HG03521 (cell line): ENCODE results near the gene OR56A4.

Experiments used
- ATAC-seq: cut with Tn5 transposase; IDR thresholded peaks from one replicate; pipeline ENCODE4 v1.9.1; 2021; ENCODE audit warnings: mild to moderate bottlenecking, moderate library complexity; ENCODE audit not compliant: unreplicated experiment

OR56A4 gene, protein sequence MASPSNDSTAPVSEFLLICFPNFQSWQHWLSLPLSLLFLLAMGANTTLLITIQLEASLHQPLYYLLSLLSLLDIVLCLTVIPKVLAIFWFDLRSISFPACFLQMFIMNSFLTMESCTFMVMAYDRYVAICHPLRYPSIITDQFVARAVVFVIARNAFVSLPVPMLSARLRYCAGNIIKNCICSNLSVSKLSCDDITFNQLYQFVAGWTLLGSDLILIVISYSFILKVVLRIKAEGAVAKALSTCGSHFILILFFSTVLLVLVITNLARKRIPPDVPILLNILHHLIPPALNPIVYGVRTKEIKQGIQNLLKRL

DNA sequence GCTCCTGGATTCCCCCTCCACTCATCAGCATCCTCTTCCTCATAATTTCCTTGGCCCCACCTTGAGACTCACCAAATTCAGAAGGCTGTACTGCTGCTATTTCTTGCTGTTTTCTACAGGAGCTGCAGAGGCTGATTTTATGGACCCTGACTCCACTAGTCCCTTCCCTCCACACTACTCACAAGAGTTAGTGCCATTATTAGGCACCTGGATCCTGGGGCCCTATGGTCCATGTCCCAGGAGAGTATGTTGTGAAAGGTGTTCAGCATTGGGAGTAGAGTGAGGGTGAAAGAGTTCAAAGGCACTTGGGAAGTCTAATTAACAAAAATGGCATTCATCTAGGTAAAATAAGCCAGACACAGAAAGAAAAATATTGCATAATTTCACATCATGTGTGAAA is at the start of gene OR56A4:
TSS of gene OR56A4 (minus strand) at position 101 of the 400 bp plus-strand sequence. CDS start 3,954 bp downstream, outside the sequence.
- no peak for ATAC-seq

DNA sequence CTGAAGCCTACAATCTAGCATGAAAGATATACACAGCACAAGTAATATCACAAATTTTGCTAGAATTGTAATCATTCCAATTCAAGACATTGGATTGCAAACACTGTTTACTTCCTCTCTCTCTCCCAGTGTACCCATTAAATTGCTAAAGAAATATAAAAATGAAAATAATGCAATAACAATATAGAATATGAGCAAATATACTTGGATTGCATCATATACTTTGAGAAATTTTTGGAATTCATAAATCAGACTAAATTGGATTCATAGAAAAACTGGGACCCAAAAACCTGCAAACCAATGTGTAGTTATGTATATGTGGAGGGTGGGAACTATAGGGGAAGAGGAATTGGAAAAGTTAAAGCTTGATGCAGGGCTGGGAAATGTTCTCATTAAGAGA is 48.8 kb upstream of the OR56A4 start:
- no peak for ATAC-seq

DNA sequence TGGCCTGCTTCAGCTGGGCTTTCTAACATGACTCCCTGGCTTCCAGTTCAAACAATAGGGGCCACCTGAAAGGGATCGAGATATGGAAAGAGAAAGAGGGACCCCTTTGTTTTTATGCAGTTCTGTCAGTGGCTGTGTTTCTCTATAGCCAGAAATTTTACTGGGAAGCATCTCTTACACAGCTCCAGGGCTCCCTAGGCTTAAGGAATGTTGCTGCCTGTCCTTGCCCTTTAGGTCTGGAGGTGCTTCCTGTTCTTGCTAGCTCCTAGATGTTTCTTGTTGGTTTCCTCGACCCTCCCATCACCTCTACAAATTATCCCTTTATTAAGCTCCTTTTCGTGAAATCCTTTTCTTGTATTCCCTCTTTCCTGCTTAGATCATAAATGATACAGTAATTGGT is 45.6 kb upstream of the OR56A4 start:
- no peak for ATAC-seq

DNA sequence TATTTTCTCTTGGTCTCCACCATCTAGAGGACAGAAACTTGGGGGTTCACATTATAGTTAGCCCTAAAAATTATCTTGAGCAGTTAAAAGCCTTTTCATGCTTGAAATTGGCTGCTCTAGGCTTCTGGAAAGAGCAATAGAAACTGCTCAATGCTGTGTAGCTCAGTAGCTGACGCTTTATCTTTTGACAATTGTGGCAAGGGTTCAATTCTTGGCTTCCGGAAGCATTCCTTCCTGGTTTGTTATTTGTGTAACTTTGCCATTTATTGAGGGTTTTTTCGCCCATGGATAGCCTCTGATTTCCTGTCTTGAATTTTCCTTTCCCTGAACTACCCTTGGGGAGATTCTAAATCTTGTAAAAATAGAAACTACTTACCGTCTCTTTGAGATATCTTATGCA is 34.1 kb upstream of the OR56A4 start:
- ATAC-seq, result no peak

DNA sequence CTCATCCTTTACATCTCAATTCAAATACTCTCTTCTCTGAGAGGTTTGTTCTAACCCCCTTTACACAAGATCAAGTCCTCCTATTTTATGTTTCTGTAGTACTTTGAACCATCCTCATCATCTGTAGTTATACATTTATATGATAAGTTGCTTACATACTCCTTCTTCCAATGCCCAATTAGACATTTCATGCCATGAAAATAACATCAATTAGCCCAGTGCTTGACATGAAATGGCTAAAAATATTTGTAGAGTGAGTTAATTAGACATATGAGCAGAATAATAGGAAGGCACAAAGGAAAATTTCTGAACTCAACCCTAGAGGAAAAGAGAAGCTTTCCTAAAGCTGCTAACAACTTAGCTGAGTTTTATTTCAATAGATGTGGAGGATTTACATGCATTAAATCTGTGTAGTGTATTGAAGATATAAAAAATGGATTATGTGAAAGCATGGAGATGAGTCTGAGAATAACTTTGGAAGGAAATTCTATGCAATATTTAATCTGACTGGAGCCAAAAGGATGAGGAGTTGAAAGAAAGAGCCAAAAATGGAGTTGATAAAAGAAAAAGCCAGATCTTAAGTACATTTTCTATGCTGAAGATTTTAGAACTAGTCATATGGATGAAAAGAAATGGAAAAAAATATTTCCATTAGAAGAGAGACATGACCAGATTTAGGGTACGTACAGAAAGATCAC is 24.1 kb upstream of the OR56A4 start, which contains the start of gene OR56A1:
TSS of gene OR56A1 (minus strand) at position 51 of the 698 bp plus-strand sequence. CDS start 3,066 bp downstream, outside the sequence.
- ATAC-seq, result no peak

DNA sequence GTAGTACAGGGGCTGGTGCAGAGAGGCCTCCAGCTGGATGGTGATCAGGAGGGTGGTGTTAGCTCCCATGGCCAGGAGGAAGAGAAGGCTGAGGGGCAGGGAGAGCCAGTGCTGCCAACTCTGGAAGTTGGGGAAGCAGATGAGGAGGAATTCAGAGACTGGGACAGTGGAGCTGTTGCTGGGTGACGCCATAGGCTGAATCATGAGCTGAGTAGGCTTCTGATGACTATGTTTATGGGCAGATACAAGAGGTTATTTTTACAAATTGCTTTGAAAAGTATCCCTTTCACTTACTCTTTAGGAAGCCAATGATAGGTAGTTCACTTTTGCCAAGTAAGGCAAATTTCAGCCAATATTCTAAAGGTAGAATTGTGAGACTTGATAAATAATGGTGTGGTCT is 20.8 kb upstream of the OR56A4 start:
- ATAC-seq, result no peak

DNA sequence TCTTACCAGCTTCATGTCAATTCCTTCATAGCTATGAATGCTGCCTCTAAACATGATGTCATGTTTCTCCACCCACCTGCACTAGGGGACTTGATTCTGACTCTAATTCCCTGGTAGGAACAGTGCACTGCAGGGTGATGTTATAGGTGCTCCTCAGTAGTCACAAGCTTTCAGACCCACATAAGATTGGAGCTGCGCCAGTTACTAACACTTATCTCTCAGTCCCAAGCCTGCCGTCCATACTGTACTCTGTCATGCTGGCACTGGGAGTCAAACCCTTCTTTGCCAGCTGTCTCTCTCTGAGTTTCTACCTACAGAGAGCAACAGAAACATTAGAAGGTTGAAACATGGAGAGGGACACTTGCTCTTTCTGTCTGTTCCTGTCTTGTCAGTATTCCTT is 18.3 kb upstream of the OR56A4 start:
- ATAC-seq, result no peak

DNA sequence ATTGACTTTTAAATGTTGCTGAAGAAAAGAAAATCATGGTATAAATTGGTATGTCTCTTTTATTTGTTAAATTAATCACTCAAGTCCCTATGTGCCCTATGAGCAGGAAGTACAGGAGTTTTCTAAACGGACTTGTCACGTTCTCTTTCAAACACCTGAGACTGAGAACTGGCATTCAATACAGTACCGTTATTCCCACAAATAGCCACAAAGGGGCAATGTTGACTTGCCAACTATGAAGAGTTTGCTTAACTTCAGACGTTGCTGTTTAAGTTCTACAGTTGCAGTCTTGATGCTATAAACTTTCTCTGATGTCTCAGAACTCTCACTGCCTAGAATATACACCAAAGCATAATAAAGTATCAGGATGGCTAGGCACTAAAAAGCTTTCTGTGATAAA is 16.2 kb upstream of the OR56A4 start:
- peak; percentile 62 for ATAC-seq

DNA sequence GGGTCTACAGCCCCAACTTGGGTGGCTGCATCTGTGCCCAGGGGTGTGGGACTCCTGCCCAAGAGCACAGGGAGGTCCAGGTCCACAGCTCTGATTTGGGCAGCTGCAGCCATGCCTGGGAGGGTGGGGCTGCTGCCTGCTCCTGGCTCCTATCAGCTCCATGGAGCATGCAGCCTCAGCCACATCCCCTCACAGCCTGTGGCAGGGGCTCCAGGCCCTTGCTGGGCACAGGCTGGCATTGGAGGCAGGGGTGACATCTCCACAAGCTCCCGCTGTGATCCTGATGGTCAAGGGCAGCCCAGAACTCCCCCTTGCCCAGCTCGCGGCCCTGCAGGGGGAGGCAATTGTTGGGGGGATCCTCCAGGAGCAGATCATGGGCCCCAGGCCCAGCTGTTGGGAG is 6.3 kb upstream of the OR56A4 start:
- no peak for ATAC-seq

DNA sequence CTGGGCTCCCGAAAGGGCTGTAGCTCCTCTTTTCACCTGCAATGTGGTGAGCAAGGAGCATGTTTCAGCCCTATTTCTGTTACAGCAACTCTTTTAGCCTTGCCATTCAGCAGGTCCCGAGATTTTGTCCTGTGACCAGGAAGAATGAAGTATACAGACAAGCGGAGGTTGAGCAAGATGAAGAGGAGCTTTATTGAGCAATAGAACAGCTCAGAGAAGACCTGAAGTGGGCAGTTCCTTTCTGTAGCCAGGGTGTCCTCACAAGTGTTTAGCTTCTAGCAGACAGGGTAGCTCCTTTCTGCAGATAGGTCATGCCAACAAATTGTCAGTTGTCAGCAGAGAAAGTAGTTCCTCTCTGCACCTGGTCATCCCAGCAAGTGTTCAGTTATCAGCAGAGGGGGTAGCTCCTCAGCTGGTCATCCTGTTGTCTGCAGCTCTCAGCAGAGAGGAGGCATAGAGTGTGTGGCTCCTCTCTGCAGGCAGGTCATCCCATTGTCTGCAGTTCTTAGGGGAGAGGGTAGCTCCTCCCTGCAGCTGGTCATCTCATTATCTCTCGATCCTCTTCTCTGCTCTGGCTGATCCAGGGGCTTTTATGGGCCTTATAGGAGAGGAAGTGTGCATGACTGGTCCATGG is 5.4 kb upstream of the OR56A4 start:
- ATAC-seq, result no peak

DNA sequence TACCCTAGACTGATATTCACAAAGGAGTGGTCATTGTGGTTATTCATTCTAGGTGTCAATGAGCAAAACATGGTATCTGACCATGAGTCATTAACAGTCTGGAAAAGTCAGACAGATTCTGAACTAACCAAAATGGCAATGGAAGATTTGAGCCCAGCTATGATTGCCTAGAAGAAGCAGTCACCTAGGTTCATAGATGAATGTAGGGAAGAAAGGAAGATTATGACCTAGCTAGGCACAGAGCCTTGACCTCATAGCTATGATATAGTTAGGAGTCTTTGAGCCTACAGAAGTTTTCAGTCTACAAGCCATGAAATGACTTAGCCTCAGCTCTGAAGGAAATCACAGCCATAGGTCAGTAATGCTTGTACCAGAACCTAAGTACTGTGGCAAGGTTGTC is 351 bp downstream of the OR56A4 start:
- no peak for ATAC-seq

DNA sequence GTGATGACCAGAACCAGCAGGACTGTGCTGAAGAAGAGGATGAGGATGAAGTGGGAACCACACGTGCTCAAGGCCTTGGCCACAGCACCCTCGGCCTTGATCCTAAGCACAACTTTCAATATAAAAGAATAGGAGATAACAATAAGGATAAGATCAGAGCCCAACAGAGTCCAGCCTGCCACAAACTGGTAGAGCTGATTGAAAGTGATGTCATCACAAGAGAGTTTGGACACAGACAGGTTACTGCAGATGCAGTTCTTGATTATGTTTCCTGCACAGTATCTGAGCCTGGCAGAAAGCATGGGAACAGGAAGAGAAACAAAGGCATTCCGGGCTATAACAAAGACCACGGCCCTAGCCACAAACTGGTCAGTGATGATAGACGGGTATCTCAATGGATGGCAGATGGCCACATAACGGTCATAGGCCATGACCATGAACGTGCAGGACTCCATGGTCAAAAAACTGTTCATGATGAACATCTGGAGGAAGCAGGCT is 4.5 kb downstream of the OR56A4 start:
- ATAC-seq, result no peak

DNA sequence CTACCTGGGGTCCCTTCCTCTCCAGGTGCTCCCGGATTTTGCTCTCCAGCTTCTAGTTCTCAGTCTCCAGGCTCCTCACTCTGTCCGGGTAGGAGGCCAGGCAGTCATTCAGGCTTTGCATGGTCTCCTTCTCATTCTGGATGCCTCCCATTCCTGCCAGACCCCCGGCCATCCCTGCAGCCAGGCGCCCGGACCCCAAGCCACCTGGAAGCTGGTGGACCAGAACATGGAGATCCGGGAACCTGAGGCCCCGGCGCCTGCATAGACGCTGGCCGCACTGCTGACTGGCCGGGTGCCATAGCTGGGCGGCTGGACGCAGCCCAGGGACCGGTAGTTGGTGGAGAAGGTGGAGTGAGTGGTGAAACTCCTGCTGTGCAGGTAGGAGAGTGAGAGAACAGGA is 12.0 kb downstream of the OR56A4 start:
- ATAC-seq, result no peak

DNA sequence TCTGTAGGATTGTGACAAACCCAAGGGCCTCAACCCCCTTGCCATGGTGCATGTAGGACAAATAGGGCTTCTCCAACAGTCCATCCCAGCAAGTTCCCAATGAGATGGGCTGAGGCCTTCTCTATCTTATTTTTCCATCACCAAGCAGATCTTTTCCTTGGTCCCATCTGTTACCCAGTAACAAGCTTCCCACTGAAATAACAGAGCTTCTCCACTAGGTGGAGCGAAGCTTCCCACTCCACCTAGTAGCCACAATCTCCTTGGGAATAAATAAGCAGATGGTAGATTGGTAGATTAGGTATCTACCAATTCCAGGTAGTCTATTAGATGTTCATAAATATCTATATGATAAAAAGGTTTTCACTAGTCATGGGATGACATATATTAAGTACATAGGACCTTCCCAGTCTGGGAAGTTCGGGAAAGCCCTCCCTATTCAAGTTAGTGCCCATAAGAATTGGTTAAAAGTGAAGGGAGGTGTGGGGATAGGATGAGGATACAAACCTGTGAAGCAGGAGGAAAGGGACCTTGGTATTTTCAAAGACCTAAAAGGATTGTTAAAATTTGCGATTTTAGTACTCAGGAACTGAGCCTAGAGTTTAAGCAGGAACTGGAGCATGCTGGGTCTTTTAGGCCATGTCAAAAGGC is 14.0 kb downstream of the OR56A4 start:
- no peak for ATAC-seq

DNA sequence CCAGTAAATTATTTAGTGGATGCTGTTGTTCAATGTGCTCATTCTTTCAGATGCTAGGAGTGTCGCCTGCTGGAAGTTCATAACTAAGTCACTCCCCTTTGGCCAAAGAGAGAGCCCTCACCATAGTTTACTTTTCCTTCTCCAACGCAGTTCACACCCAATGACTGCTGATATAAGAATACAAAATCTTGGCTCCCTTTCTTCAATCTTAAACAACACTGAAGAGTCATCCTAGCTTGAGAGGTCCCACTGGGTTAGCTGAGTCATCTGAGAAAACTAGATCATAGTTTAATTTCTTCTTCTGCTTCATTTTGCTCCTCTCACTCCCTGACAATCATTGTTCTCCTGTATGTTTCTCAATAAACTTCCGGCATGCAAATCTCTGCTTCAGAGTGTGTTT is 14.6 kb downstream of the OR56A4 start:
- ATAC-seq, result no peak

DNA sequence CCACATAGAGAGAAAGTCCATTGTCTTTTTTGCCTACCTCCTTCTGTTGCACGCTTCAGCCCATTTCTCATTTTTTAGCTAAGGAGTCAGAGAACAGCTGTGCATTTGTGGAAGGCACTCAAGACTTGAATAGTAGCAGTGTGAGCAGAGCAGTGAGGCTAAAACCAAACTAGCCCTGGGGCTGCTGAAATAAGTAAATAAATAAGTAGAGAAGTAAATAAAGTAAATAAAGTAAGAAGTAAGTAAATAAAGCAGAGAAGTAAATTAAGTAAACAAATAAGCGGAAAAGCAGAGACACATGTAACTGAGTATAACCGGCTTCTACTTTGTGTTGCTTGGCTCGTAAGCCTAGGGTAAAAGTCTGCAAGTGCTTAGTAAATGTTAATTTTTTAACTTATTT is 17.5 kb downstream of the OR56A4 start:
- ATAC-seq, result no peak

DNA sequence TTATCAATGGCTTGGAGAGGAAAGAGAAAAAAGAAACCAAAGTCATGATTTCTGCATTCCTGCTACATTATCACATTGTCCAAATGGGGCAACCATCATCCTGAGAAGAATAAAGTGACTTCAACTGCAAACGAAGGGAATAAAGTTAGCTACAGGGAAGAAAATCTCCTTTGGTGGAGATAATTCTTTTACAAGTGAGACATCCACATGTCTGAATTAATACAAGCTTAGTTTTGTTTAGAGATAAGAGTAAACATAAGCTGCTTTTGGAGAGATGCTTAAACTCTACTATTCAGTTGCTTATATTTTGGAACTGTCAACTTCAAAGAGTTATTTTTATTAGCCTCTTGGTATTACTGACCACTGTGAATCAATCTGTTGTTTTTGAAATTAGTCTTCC is 19.9 kb downstream of the OR56A4 start, which contains the start of gene OR52L1:
TSS of gene OR52L1 (minus strand) at position 101 of the 400 bp plus-strand sequence. CDS start at position 46, 55 bp downstream.
- ATAC-seq, result no peak

DNA sequence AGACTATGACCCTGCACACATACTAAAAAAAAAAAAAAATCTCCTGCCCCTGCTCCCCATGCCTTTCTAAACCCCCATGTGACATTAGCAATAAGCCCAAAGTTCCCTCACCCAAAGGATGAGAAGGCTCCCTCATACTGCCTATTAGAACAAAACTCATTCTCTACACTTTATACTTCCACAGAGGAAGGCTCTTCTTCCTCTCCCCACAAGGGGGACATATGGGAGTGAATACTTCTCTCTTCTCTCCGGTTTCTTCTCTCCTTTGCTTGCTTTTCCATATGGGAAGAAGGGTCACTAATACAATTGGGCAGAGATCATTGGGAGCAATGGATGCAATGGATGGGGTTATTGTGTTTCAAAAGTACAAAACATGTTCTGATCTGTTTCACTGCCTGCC is 23.3 kb downstream of the OR56A4 start:
- ATAC-seq, result no peak

DNA sequence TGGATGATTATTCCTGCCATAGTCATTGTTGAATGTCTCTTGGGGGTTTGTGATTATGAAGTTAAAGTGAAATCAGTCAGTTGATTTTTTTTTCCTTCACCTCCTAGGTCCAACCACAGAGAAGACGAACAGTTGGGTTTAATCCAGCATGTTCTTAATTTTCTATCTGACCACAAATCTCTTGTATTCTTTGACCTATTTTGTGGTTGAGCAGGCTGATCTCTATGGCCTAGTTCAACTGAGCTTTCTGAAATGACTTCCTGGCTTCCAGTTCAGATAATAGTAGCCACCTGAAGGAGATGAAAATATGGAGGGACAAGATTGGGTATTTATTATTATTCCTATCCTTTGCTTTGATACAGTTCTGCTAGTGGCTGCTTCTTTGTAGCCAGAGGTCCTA is 33.2 kb downstream of the OR56A4 start:
- no peak for ATAC-seq

DNA sequence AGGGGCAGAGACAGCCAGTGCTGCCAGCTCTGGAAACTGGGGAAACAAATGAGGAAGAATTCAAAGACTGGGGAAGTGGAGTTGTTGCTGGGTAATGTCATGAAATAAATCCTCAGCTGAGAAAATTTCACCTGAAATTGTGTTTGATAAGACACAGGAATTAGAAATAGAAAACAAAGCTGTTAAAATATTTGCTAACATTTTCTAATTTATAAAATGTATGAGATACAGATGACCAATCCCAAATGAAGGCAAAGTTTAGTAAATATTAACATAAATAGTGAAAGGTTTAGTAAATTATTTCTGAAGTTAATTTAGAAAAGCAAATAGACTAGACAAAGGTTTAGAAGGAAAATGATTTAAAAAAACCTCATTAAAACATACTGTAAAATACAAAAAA is 38.4 kb downstream of the OR56A4 start, which contains the start of gene OR56A5:
TSS of gene OR56A5 (minus strand) at position 101 of the 400 bp plus-strand sequence. CDS start at position 101, 0 bp downstream.
- no peak for ATAC-seq

DNA sequence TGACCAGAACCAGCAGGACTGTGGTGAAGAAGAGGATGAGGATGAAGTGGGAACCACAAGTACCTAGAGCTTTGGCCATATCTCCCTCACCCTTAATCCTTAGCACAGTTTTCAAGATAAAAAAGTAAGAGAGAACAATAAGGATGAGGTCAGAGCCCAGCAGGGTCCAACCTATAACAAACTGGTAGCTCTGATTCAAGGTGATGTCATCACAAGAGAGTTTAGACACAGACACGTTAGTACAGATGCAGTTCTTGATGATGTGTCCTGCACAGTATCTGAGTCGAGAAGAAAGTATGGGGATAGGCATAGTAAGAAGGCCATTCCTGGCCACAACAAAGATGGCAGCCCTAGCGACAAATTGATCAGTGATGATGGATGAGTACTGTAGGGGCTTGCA is 39.0 kb downstream of the OR56A4 start:
- no peak for ATAC-seq
